ENCODE data around the gene SMG1.
A peak's percentile ranks its signal among the peaks of the same experiment; 100 is the strongest.
"Not testable (repeated sequence)": the region's sequence is repeated elsewhere in the genome, so short reads cannot be mapped to it uniquely, and the experiment has no call there.

The SMG1 gene

DNA sequence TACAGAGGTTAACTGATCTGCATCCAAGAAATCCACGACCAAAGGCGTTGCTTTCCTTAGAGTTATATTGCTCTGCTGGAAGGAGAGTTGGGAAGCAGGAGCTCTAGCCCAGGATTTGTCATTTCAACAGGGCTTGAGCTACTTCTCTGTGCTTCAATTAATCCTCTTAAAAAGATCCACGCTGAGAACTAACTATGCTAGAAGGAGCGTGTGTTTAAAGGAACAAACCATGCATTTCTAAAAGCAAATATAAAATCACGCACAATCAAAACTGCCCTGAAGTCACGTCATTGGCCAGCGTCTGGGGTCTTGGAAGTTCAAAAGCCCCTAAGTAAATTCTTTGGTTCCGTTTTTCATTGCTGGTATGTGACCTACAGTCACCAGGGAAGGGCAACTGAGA lies 125.9 kb downstream of the SMG1 start:
- no peak for DNase-seq (ENCODE audit: low read depth in 2 of 2)

DNA sequence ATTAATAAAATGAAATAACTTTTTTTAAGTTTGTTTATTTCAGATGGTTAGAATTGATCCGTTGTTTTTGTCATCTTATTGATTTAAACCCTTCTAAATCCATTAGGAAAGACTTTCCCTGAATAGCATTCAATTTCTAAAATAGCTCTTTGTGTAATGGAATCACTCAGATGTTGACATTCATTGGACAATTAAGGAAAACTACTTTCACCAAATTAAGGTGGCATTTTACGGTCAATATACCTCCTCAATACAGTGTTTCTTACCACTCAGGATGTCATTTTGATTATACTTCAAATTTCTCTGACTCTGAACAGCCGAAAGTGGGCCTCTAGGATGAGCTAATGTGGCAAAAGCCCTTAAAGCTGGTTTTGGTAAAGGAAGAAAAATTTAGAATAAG lies 126.7 kb downstream of the SMG1 start:
- DNase-seq (ENCODE audit: low read depth in 2 of 2): no peak

DNA sequence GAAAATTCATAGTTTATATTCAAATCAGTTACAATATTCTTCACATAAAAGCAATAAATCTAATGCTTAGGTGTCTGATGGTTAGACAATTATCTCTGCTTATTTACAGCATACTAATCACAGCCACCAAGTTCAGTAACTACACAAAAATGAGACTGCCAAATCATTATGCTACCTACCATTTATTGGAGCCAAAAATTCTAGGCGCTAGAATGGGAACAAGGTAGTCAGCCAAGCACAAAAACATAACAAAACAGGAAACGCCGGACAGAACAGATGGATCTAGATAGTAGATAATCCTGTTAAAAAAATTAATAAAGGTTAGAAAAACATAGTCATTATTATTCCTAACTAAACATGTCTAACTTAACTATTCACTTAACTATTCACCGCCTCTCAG lies 128.5 kb downstream of the SMG1 start:
- DNase-seq (ENCODE audit: low read depth in 2 of 2): no peak

DNA sequence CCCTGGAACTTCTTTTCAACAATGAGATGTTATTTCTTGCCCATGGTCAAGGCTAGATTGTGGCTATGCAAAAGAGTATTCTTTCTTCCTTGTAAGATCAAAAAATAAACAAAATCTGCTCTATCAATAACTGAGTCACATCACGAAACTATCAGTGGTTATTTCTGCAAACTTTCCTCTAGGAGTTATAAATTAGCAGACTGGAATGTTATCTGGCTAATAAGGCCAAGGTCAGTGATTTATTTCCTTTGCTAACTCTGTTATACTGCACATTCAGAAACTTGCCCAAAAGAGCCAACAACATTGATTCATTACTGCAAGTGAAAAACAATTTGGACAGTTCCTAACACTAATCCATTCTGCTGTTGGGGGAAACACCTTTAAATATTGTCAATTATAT lies 129.8 kb downstream of the SMG1 start:
- DNase-seq (ENCODE audit: low read depth in 2 of 2): no peak

DNA sequence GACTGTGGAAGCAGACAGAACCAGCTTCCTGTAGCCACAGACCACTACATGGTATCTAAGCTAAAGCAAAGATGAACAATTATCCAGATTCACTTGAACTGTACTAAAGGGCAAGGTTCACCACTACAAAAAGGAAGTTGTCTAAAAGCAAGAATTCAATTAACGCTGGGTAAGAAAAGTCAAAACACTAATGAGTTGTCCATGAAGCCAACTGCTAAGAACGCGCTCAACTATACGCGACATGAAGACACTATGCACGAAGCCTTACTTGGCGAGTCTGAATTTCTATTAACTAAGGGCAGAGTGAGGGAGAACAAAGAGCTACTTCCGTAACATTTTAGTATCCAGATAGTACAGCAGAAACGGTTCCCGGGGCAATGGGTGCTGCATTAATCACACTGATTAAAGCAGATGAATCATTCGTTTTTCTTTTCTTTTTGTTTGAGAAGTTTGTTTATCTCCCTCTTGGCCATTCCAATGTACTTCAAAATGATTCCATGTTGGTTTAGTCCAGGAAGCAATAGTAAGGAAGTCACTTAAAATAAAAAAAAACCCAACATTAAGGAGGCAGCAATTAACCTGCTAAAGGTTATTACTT lies 133.3 kb downstream of the SMG1 start:
- DNase-seq (ENCODE audit: low read depth in 2 of 2): no peak

DNA sequence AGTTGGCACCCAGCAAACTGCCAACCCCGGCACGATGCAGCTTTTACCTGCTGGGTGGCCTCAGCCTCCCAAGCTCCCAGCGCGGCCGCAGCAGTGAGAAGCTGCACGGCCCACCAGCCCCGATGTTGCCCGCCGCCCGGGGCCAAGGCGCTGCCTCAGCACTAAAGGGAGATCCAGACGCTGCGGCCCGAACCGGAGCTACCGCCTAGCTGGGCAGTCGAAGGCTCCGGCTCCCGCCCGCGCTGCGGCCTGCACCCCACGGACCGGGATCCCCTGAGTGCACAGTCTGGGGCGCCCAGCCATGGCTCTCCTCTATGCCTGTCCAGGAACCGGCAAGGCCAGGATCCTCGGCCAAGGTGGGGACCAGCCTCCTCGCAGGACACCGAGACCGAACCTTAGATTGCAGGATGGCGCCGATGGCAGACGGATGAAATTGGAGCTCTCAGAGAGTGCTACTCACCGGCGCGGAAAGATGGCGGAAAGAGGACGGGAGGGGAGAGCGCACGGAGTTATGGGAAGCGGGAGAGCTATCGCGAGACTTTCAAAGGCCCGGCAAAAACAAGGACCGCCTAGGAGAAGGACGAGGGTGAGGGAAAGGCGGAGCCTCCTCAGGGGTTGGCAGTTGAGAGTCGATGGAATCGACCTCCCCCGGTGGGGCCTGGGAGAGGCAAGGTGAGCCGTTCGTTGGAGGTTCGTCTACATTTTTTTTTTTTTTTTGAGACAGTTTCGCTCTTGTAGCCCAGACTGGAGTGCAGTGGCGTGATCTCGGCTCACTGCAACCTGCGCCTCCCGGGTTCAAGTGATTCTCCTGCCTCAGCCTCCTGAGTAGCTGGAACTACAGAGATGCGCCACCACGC lies 136.1 kb downstream of the SMG1 start, which contains the start of gene RPS15A:
TSS of gene RPS15A (minus strand) at position 485 of the 857 bp plus-strand sequence. CDS start 1,221 bp downstream, outside the sequence.
- DNase-seq (ENCODE audit: low read depth in 2 of 2): peak; percentile 76 to 81

DNA sequence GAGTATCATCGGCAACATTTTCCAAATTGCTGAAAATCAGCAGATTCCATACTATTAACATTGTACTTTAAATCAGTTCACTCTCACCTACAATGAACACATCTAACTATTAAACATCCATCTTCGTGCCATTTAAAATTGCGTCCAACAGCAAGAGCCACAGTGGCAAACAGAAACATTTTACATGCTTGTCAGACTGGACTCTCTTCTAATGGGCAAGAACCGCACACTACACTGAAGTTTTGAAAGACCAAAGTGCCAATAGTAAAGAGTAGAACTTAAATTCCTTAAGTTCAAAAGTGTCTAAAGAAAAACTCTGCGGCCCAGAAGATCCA lies 136.7 kb downstream of the SMG1 start:
- DNase-seq (ENCODE audit: low read depth in 2 of 2): no peak

DNA sequence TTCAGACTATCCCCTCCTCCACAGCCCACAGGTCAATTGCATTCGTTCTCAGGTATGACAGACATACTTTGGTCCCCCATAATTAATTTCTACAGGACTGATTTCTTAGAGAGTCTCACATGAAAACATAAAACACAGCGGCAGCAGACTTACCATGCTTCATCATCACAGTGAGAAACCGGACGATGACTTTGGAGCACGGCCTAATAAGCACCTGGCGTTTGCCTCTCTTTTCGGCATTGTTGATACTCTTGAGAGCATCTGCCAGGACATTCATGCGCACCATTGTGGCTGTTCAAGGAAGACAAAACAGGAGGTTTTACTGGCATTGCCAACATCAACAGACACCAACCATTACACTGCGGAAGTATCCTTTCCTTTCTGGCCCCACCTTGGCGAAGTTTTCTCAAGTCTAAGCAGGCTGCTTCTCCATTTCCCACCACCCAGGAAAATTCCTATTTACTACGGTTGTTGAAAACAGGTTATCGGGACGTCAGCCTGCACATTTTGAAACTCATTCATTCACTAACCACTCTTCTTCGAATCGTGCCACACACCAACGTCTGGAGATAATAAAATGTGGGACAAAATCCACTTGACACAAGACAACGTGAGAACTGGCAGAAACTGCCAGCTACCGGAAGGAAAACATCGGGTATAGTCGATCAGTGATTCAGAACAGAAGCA lies 137.2 kb downstream of the SMG1 start:
- DNase-seq (ENCODE audit: low read depth in 2 of 2): no peak

DNA sequence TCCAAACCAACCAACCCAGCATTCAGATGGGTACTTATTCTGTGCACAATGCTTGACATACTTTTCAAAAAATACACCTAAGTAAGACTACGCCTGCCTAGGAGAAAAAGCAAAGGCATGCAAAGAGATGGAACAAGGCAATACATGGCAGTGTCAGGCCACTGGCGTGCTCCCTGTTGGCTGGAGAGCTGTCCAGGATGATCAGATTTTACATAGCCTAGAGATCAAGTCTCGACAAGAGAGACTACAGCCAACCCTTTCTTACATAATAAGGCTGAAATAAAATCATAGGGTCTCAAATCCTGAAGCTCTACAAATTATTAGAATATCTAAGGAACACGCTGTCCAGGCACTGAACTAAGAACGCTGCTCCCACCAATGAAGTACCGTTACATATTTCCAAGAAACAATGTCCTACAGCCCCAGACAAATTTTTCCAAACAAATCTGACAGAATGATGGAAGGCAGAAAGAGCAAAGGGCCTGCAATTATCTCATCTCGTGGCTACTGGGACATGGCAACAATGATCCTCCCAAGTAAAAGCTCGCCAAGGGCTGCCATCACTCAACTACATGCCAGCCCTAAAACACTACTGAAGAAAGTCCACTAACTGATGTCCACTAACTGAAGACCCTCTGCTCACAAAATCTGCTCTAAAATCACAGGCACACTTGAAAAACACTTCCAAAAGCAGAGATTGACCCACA lies 141.1 kb downstream of the SMG1 start:
- no peak for DNase-seq (ENCODE audit: low read depth in 2 of 2)

DNA sequence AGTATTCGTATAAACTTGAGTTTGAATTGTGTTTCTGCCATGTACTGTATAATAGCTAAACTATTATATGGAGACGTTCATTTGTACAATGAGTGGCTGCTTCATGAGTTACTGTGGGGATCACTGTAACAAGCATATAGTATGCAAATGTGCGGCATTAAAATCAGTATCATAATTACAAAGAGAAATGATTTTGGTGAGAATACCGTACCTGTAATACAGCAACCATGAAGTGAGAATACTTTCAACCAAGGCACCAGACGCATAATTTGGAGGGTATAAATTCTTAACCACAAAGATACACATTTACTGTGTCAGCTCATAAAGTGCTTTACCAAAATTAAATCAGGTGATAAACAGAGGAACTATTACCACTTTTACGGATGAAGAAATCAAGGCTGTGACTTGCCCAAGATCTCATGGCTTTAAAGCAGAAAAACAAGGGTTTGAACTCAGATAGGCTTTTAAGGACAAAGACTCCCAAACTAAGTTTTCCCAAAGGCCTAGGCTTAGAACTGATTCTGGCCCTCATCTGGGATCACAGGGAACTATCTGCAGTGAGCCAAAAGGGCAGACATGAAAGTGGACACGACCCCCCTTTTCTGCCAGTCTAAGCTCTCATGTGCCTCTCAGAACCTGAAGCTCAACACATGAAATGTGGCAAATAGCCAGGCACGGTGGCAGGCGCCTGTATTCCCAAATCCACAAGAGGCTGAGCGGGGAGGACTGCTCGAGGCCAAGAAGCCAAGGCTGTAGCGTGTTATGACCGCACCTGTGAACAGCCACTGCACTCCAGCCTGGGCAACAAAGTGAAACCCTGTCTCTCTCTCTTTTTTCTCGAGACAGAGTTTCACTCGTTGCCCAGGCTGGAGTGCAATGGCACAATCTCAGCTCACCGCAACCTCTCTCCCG lies 142.5 kb downstream of the SMG1 start:
- DNase-seq (ENCODE audit: low read depth in 2 of 2): no peak

DNA sequence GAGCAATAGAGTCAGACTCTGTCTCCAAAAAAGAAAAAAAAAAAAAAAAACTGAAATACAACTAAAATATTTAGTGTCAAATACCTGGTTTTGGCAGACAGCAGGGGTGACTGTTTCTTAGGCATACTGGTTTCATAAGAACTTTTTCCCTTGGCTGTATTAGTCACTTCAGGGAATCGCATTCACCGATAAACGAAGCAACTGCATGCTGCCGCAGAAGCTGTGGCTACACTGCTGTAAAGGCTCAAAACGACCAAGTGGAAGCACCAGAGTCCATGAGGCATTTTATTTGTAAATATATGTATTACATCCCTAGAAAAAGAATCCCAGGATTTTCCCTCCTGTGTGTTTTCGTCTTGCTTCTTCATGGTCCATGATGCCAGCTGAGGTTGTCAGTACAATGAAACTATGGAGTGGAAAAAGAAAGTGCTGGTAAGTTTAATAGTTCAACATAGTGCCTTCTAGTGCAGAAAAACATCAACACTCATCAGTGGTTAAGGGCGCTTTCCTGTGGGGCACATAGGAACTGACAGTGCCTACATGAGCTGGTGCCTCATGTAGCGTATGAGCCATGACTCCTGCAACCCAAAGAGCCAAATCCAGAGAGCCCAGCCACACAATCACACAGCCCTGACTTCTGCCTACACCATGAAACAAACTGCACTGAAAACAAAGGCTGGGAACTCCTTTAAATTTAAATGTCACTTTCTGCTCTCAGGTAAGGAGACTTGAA lies 143.3 kb downstream of the SMG1 start:
- no peak for DNase-seq (ENCODE audit: low read depth in 2 of 2)

DNA sequence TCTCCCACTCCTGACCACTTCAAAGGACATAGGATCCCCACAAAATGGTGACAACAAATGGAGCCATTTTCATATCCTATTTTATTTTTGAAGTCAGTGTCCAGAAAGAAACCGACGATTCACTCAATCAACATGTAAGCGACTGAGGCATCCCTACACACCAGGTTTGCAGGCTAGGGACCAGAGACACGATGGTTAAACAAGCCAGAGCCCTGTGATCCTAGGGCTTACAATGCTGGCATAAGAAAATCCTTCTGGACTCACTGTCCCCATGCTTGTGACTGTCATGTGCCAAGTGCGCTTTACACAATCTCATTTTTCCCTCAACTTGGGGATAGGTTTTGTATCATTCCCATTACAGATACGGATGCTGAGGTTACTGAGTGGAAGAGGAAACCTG lies 145.0 kb downstream of the SMG1 start:
- not testable (repeated sequence) for DNase-seq (ENCODE audit: low read depth in 2 of 2)

DNA sequence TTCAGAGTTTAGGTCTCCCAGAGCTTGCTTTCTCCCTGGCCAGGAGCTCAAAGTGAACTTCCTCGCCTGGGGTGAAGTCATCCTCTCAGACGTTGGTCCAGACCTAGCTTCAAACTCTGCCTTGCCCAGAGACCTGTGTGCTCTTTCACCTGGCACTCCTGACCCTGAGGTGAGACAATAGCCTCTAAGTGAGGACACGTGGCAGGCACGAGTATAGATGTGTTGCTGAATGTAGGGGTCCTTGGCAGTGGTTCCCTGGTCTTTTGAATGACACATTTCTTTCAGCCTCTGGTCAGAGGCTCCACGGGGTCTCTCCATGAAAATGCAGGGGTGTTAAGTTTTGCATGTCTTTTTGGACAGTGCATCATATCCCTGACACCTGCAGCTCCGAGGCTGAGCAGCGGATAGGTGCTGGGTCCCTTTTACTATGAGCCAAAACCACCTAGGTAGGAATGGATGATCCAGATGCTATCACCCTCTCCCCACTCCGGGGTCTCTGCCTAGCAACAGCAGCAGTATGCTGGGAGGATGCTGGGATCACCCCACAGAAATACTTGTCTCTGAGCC lies 145.7 kb downstream of the SMG1 start:
- not testable (repeated sequence) for DNase-seq (ENCODE audit: low read depth in 2 of 2)

DNA sequence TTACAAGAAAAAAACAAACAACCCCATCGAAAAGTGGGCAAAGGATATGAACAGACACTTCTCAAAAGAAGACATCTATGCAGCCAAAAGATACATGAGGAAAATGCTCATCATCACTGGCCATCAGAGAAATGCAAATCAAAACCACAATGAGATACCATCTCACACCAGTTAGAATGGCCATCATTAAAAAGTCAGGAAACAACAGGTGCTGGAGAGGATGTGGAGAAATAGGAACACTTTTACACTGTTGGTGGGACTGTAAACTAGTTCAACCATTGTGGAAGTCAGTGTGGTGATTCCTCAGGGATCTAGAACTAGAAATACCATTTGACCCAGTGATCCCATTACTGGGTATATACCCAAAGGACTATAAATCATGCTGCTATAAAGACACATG lies 148.5 kb downstream of the SMG1 start:
- DNase-seq (ENCODE audit: low read depth in 2 of 2): not testable (repeated sequence)

DNA sequence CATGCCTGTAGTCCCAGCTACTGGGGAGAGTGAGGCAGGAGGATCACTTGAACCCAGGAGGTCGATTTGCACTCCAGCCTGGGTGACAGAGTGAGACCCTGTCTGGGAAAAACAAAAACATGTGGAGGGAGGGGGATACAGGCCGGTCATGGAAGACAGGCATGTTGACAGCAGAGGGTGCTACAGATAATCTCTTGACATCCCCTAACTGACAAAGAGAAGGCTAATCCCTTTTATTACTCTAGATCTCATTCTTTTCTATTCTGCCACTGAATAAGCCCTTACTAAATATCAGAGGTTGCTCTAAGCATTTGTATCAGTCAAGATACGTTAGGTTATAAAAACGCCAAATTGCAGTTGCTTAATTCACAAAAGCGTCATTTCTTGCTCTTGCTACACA lies 149.9 kb downstream of the SMG1 start:
- not testable (repeated sequence) for DNase-seq (ENCODE audit: low read depth in 2 of 2)

DNA sequence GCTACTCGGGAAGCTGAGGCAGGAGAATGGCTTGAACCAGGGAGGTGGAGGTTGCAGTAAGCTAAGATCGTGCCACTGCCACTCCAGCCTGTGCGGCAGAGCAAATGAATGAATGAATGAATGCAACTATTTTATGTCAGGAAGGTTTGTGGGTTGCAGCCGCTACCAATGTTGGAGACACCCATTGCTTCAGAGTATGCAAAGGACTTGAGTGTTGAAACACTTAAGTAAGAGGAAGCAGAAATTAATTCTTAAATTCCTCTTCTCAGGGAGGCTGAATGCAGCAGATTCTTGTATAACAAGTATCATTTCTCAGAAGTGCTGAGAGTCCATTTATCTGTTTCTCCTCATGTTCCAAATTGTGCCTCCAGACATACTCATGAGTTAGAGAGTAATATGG lies 151.6 kb downstream of the SMG1 start:
- DNase-seq (ENCODE audit: low read depth in 2 of 2): not testable (repeated sequence)

DNA sequence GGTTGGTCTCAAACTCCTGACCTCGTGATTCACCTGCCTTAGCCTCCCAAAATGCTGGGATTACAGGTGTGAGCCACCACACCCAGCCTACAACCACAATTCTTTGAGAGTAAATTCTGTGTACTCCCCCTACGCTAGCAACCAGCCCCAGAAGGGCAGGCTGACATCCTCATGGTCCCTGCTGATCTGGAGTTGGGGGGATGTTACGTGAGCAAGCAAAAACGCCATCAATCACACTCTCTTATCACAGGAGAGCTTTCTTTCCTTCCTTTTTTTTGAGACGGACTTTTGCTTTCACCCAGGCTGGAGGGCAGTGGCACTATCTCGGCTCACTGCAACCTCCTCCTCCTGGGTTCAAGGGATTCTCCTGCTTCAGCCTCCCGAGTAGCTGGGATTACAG lies 154.0 kb downstream of the SMG1 start:
- DNase-seq (ENCODE audit: low read depth in 2 of 2): not testable (repeated sequence)

DNA sequence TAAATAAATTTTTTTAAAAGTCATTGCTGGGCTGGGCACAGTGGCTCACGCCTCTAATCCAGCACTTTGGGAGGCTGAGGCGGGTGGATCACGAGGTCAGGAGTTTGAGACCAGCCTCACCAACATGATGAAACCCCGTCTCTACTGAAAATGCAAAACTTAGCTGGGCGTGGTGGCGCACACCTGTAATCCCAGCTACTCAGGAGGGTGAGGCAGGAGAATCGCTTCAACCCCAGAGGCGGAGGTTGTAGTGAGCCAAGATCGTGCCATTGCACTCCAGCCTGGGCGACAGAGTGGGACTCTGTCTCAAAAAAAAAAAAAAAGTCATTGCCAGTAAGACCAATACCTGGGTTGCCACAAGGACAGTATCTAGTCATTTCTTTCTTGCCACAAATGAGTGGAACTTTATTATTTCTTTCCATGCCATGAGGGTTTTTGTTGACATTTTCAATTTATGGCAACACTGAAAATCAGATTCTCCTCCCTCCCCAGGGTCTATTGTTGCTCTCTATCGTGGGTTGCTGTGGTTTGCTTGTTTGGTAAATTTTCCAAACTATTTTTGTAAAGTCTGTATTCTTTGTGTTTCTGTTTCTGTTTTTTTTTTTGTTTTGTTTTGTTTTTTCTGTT lies 155.8 kb downstream of the SMG1 start:
- DNase-seq (ENCODE audit: low read depth in 2 of 2): not testable (repeated sequence)

DNA sequence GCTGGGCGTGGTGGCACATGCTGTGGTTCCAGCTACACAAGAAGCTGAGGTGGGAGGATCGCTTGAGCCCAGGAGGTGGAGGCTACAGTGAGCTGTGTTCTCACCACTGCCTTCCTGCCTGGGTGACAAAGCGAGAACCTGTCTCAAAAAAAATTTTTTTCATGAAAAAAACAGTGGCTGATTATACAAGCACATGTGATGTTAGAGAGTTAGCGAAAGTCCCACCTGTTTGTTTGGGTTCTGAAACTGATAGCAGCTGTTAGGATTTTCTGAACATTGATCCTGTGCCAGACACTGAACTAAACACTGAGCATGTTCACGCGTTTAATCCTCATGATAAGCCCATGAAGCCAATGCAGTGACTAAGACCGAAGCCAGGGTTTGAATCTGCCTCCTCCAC lies 159.0 kb downstream of the SMG1 start:
- not testable (repeated sequence) for DNase-seq (ENCODE audit: low read depth in 2 of 2)

DNA sequence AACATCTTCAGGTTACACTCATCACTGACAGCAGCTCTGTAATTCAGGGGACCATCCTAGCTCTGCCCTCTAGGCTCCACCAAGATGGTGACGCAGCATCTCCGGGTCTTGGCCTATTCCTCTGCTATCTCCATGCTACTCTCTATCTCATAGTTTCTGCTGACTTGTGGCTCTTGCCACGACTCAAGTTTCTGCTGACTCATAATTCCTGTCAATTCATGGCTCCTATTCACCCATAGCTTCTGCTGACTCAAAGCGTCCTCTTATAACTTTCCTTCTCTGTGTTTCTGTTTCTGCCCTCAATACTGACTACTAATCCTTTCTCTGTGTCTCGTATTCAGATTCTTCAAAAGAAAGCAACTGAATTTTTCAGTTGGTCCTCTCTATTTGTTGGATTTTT lies 163.5 kb downstream of the SMG1 start:
- DNase-seq (ENCODE audit: low read depth in 2 of 2): not testable (repeated sequence)

All from stimulated activated CD4-positive, alpha-beta T cell treated with anti-CD3 and anti-CD28 coated beads, Interleukin-1b, Interleukin-23, amount 100 ng/mL, for 1 hour (primary cell).